ENCODE results near the gene DNMT1.
A peak's percentile ranks its signal among the peaks of the same experiment; 100 is the strongest.

Gene DNMT1

DNA sequence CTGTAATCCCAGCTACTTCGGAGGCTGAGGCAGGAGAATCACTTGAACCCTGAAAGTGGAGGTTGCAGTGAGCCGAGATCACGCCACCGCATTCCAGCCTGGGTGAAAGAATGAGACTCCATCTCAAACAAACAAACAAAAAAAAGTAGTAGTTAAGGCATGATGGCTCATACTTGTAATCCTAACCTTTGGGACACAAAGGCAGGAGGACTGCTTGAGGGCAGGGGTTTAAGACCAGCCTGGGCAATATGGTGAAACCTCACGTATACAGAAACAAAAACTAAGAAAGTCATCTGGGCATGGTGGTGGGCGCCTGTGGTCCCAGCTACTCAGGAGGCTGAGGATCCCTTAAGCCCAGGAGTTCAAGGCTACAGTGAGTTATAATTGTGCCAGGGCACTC lies 1.8 kb downstream of the DNMT1 start:
- no peak for DNase-seq (ENCODE audit: low read depth)
- TF ChIP-seq, protein P1, sequence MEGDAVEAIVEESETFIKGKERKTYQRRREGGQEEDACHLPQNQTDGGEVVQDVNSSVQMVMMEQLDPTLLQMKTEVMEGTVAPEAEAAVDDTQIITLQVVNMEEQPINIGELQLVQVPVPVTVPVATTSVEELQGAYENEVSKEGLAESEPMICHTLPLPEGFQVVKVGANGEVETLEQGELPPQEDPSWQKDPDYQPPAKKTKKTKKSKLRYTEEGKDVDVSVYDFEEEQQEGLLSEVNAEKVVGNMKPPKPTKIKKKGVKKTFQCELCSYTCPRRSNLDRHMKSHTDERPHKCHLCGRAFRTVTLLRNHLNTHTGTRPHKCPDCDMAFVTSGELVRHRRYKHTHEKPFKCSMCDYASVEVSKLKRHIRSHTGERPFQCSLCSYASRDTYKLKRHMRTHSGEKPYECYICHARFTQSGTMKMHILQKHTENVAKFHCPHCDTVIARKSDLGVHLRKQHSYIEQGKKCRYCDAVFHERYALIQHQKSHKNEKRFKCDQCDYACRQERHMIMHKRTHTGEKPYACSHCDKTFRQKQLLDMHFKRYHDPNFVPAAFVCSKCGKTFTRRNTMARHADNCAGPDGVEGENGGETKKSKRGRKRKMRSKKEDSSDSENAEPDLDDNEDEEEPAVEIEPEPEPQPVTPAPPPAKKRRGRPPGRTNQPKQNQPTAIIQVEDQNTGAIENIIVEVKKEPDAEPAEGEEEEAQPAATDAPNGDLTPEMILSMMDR (conservative IDR thresholded peaks at IDR 0.05; ENCODE audit: low read depth, low read length), result no peak
- H3K4me3 ChIP-seq (ENCODE audit: low read depth, low read length), result no peak overlapping the region

DNA sequence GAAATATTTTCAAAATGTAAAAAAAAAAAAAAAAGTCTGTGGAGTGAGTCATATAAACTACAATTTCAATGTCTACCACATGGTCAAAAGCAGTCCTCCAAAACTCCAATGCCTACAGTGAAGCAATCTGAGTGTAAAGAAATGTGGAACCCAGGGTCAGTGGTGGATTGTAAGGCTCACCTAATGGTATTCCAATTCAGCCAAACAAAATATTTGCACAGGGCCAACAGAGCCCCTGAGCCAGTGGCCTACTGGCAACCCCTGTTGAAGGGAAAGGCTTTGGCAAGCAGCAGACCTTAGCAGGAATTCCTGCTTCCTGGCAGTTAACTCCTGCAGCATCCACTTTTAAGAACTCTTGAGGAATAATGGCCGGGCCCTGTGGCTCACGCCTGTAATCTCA lies 3.4 kb downstream of the DNMT1 start:
- peak; percentile 87 for DNase-seq (ENCODE audit: low read depth)
- TF ChIP-seq, protein P1 (conservative IDR thresholded peaks at IDR 0.05; ENCODE audit: low read depth, low read length), result no peak
- no peak overlapping the region for H3K4me3 ChIP-seq (ENCODE audit: low read depth, low read length)

DNA sequence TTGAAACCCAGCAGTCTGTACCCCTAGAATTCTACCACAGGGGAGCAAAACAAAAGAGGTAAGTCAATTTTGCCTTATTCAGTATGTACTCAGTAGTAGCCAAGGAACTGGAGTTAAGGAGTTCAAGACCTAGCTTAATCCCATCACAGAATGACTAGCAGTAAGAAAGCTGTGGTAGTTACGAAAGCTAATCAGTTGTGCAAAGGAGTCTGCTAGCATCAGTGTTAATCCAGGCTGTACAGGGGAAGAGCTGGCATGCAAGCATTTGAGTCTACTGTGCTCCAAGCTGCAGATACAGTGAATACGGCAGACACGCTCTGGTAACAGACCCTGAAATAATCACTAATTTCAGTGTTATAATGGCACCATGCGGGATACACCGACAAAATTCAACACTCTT lies 4.7 kb downstream of the DNMT1 start:
- H3K4me3 ChIP-seq (ENCODE audit: low read depth, low read length), result no peak overlapping the region
- TF ChIP-seq, protein P1 (conservative IDR thresholded peaks at IDR 0.05; ENCODE audit: low read depth, low read length), result no peak
- DNase-seq (ENCODE audit: low read depth), result no peak

DNA sequence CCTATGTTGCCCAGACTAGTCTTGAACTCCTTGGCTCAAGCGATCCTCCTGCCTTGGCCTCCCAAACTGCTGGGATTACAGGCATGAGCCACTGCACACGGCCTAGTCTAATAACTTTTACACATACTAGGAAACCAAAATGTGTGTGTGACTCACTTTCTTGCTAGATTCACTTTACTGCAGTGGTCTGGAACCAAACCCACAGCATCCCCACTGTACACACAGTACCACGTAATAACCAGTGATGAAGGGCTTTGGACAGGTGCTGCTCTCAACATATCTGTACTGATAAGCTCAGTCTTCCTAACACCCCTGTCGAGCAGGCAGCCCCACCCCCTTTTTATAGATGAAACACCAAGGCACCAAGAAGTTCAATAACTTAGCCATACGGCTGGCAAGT lies 5.1 kb downstream of the DNMT1 start:
- H3K4me3 ChIP-seq (ENCODE audit: low read depth, low read length), result no peak overlapping the region
- DNase-seq (ENCODE audit: low read depth), result no peak
- TF ChIP-seq, protein P1 (conservative IDR thresholded peaks at IDR 0.05; ENCODE audit: low read depth, low read length), result no peak

DNA sequence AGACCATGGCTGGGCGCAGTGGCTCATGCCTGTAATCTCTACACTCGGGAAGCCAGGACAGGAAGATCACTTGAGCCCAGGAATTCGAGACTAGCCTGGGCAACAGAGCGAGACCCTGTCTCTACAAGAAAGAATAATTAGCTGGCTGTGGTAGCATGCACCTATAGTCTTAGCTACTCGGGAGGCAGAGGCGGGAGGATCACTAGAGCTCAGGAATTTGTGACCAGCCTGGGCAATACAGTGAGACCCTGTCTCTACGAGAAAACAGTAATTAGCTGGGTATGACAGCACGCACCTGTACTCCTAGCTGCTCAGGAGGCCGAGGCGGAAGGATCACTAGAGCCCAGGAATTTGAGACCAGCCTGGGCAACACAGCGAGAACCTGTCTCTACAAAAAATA lies 7.4 kb downstream of the DNMT1 start:
- no peak for DNase-seq (ENCODE audit: low read depth)
- TF ChIP-seq, protein P1 (conservative IDR thresholded peaks at IDR 0.05; ENCODE audit: low read depth, low read length), result no peak
- no peak overlapping the region for H3K4me3 ChIP-seq (ENCODE audit: low read depth, low read length)

DNA sequence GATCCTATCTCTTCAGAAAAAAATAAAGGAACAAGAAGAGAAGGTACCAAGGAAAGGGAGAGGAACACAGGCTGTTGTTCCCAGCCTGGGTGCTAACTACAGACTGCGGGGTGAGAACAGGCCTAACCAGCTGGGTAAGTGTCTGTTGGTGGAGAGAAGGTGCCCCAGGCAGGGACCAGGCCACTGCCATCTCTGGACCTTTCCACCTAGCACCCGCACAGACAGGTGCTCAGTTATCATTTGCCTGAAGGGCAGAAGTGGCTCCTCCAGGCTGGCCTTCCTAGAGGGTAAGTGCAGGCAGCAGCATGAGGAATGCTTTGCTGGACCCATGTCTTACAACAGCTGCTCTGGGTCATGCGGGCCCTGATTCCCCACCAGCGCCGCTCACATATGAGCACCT lies 10.1 kb downstream of the DNMT1 start:
- TF ChIP-seq, protein P1 (conservative IDR thresholded peaks at IDR 0.05; ENCODE audit: low read depth, low read length), result no peak
- no peak for DNase-seq (ENCODE audit: low read depth)
- no peak overlapping the region for H3K4me3 ChIP-seq (ENCODE audit: low read depth, low read length)

DNA sequence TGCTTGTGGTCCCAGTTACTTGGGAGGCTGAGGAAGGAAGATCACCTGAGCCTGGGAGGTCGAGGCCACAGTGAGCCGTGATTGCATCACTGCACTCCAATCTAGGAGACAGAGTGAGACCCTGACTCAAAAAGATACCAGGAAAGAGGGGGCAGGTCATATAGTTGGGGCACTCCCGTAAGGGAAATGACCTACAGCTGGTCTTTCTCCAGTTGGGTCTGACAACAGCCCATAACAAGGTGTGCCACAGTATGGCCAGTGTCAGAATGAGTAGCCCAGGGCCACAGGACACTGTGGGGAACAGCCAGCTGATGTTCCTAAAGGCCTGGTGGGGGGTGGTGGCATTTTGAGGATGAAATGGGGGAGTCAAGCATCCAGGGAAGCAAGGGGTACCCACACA lies 10.8 kb downstream of the DNMT1 start:
- no peak for DNase-seq (ENCODE audit: low read depth)
- no peak overlapping the region for H3K4me3 ChIP-seq (ENCODE audit: low read depth, low read length)
- TF ChIP-seq, protein P1 (conservative IDR thresholded peaks at IDR 0.05; ENCODE audit: low read depth, low read length), result no peak
